GM18508 (cell line): ENCODE results near the gene SUDS3.

ENCODE experiments used
- ATAC-seq: cut with Tn5 transposase; IDR thresholded peaks from one replicate; pipeline ENCODE4 v1.9.1; 2021; ENCODE audit warnings: moderate number of reproducible peaks; ENCODE audit not compliant: insufficient read depth, unreplicated experiment

Gene SUDS3

DNA sequence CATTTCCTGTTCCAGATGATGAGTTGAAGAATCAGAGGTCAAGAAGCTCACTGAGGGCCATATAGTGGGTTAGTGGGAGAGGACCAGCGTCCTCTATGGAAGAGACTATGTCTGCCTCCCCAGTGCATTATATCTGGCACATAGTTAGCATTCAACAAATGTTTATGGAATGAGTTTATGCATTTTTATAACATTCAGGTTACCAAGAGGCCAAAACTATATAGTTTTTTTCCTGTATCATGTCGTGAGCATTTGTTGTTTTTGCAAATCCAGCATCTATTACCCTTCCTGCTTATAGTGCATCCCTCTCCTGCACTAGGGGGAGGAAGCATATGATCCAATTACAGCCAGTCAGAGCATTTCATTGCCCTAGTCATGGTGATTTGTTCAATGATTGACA is 60.6 kb downstream of the SUDS3 start:
- ATAC-seq, result no peak

DNA sequence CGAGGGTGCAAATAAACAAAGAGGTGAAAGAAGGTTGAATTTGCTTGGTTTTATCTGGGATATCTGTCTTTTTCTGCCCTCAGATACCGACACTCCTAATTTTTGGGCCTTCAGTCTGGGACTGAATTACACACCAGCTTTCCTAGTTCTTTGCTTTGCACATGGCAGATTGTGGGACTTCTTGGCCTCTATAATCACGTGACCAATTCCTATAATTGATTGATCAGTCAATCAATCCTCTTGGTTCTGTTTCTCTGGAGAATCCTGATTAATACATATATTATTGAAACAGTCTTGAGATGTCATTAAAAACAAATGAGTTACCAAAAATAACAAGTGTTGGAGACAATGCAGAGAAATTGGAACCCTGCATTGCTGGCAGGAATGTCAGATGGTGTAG is 62.7 kb downstream of the SUDS3 start:
- ATAC-seq, result no peak

DNA sequence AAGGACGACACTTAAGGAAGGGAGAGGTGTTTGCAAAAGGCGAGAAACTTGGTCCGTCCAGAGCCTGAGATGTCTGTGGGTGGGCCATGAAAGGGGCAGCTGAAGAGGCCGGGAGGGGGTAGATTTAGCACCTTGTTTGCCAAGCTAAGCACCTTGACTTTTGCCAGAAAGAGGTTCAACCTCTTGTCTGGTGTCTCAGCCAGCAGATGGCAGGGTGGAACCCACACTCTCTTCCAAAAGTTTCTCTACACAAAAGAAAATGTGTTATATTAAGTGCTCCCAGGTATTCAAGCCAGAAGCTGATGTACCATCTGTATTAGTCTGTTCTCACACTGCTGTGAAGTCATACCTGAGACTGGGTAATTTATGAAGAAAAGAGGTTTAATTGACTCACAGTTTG is 69.9 kb downstream of the SUDS3 start:
- no peak for ATAC-seq

DNA sequence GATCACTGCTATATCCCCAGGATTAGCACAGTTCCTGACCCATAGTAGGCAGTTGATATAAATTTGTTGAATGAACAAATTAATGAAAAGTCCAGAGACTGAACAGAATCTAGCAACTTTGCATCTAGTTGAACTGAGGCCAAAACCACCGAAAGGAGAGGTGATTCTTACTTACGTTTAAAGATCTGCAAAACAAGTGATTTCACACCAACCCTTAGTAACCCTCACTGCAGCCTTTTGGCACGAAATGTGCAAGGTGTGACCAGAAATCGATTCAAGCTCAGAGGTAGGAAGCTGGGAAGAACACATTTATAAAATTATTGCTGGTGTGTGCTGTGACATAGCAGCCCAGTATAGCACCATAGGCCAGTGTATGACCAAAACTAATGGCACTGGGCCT is 70.8 kb downstream of the SUDS3 start:
- no peak for ATAC-seq

DNA sequence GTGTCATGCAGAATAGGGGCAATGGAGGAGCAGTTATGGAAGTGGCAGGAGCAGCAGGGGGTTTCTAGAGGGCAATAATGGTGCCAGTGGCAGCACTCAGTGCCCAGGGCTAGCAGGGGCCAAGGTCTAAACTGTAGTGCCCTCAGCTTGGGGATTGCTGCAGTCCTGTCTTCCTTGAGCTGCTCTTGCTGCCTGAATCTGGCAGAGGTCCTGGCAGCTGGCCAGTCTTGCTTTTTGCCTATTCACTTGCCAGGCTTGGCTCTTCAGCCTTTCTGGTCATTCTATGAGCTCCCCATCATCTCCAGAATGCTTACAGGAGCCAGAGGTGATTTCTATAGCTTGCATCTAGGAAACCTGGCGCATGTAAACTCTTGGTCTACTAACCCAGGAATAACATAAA is 72.0 kb downstream of the SUDS3 start:
- no peak for ATAC-seq

GRCh38 chr12:118455327-118455726 is 79.0 kb downstream of the SUDS3 start:
- ATAC-seq, result no peak

DNA sequence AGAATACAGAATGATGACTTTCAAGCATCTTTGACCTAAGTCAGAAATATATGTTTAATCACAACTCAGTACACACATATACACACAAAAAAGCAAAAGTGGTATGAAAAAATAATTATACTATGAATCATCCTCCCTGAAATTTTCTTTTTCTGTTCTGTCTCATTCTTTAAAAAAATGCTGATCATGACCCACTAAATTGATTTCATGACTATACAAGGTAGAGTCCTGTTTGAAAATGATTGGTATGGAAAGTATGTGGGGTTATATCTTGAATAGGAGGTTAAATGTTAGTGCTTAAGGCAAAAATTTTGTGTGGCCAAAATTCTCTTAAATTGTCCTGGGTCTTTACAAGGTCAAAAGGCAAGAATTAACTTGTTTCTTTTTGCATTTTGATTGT is 80.4 kb downstream of the SUDS3 start:
- no peak for ATAC-seq

DNA sequence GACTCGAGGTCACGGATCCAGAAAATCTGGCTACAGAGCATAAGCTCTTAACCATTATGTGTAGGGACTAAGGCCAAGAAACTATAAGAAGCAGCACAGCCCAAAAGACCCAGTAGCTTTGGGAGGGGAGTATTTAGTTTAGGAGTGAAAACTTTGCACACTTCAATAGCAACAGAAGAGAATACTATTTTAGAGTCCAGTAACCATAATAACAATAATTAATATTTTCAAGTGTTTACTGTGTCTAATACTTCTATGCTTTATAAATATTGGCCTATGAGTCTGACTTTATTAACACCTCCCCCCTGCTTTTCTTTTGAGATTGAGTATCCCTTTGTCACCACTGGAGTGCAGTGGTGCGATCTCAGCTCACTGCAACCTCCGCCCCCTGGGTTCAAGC is 82.8 kb downstream of the SUDS3 start:
- ATAC-seq, result no peak

DNA sequence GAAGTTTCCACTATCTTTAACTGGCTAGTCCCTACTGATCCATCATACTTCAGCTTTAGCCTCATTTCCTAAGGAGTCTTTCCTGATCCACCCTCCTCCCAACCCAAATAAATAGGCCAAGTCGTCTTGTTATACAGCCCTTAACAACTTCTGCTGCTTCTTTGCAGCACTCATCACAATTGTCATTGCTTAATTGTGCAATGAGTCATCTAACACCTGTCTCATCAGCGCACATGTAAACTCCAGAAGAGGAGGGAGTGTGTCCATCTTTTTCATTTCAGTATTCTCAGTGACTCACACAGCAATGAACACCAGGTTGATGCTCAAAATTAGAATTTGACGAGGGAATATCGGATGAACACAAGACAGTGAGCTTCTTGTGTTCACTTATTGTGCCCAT is 87.3 kb downstream of the SUDS3 start:
- no peak for ATAC-seq

GRCh38 chr12:118465706-118466105 is 89.4 kb downstream of the SUDS3 start:
- ATAC-seq, result no peak
